Mesothelial cell of epicardium (in vitro differentiated cells): Measurements from ENCODE around the gene ITPR2. TPM values are rescaled to one million over a fixed set of nuclear protein-coding genes. Genes with fewer than 3 reads are reported as not detected.

Experiments used
- DNase-seq, 2 experiments: peaks; one replicate each; pipeline ENCODE4 v3.0.0; 2021; ENCODE audit warnings: low spot score in 2 of 2; ENCODE audit not compliant: unreplicated experiment in 2 of 2
- H3K27ac Mint-ChIP-seq: 2 replicates; pipeline ENCODE4 v1.8.0; 2021; ENCODE audit warnings: mixed read lengths
- H3K27me3 Mint-ChIP-seq: 2 replicates; pipeline ENCODE4 v1.8.0; 2021; ENCODE audit warnings: low read depth, mixed read lengths
- H3K36me3 Mint-ChIP-seq: 2 replicates; pipeline ENCODE4 v1.8.0; 2021; ENCODE audit warnings: mixed read lengths
- H3K4me1 Mint-ChIP-seq: 2 replicates; pipeline ENCODE4 v1.8.0; 2021; ENCODE audit warnings: mixed read lengths
- H3K4me3 Mint-ChIP-seq: 2 replicates; pipeline ENCODE4 v1.8.0; 2021; ENCODE audit warnings: mild to moderate bottlenecking, moderate library complexity, mixed read lengths
- H3K9me3 Mint-ChIP-seq: 2 replicates; pipeline ENCODE4 v1.8.0; 2021; ENCODE audit warnings: mixed read lengths
- CTCF ChIP-seq: fragments of 200-600 bp; sonication (generic); IDR thresholded peaks from one replicate; pipeline ENCODE4 v1.5.0; 2021; ENCODE audit warnings: antibody characterized with exemption; ENCODE audit not compliant: unreplicated experiment
- total RNA-seq: library from RNA; stranded (reverse); gene quantifications from 3 replicates; pipeline ENCODE4 v1.2.1, GENCODE V29; 2021

ITPR2 gene
- total RNA-seq, 1 donor from 2014 or later = 62.3 TPM

- no peak for DNase-seq
- H3K9me3 Mint-ChIP-seq = no peaks in the 10 kb centered on the region
- H3K27me3 Mint-ChIP-seq = no peaks in the 10 kb centered on the region
- no peak for TF ChIP-seq CTCF
- no peak overlapping the region for H3K27ac Mint-ChIP-seq
- H3K36me3 Mint-ChIP-seq = peaks cover 2% of the 10 kb centered on the region
- H3K4me3 Mint-ChIP-seq = no peak overlapping the region
- H3K4me1 Mint-ChIP-seq = peaks cover 28% of the 10 kb centered on the region
Observed at GRCh38 chr12:26825459-26826016, 7.5 kb downstream of the ITPR2 start.

GRCh38 chr12:26823390-26823789, 9.6 kb downstream of the ITPR2 start:
- Mint-ChIP-seq H3K4me1 (peaks cover 23% of the 10 kb centered on the region), H3K36me3 (peaks cover 2% of the 10 kb centered on the region), H3K27ac (no peak overlapping the region), H3K27me3 (no peaks in the 10 kb centered on the region), H3K4me3 (no peak overlapping the region), H3K9me3 (no peaks in the 10 kb centered on the region)
- no peak for DNase-seq
- TF ChIP-seq CTCF = no peak

GRCh38 chr12:26822026-26822425, 11.0 kb downstream of the ITPR2 start:
- no peaks in the 10 kb centered on the region for H3K9me3 Mint-ChIP-seq
- no peak overlapping the region for H3K27ac Mint-ChIP-seq
- H3K36me3 Mint-ChIP-seq = peaks cover 2% of the 10 kb centered on the region
- H3K27me3 Mint-ChIP-seq = no peaks in the 10 kb centered on the region
- H3K4me1 Mint-ChIP-seq = peaks cover 19% of the 10 kb centered on the region
- TF ChIP-seq CTCF = no peak
- no peak for DNase-seq
- H3K4me3 Mint-ChIP-seq = no peak overlapping the region

GRCh38 chr12:26821212-26821701, 11.7 kb downstream of the ITPR2 start:
- no peak for TF ChIP-seq CTCF
- no peak overlapping the region for H3K27ac Mint-ChIP-seq
- no peak overlapping the region for H3K4me3 Mint-ChIP-seq
- no peak for DNase-seq
- no peaks in the 10 kb centered on the region for H3K27me3 Mint-ChIP-seq
- no peaks in the 10 kb centered on the region for H3K9me3 Mint-ChIP-seq
- peaks cover 19% of the 10 kb centered on the region for H3K4me1 Mint-ChIP-seq
- peaks cover 2% of the 10 kb centered on the region for H3K36me3 Mint-ChIP-seq

GRCh38 chr12:26818636-26819035, 14.4 kb downstream of the ITPR2 start:
- DNase-seq = no peak
- H3K27ac Mint-ChIP-seq = no peak overlapping the region
- peaks cover 19% of the 10 kb centered on the region for H3K4me1 Mint-ChIP-seq
- no peaks in the 10 kb centered on the region for H3K9me3 Mint-ChIP-seq
- no peaks in the 10 kb centered on the region for H3K27me3 Mint-ChIP-seq
- no peaks in the 10 kb centered on the region for H3K36me3 Mint-ChIP-seq
- TF ChIP-seq CTCF = no peak
- H3K4me3 Mint-ChIP-seq = no peak overlapping the region

GRCh38 chr12:26818201-26818600, 14.8 kb downstream of the ITPR2 start:
- peaks cover 19% of the 10 kb centered on the region for H3K4me1 Mint-ChIP-seq
- no peaks in the 10 kb centered on the region for H3K36me3 Mint-ChIP-seq
- no peak for DNase-seq
- no peak for TF ChIP-seq CTCF
- no peaks in the 10 kb centered on the region for H3K9me3 Mint-ChIP-seq
- H3K27me3 Mint-ChIP-seq = no peaks in the 10 kb centered on the region
- no peak overlapping the region for H3K4me3 Mint-ChIP-seq
- no peak overlapping the region for H3K27ac Mint-ChIP-seq
